WTC11 (cell line): ENCODE data around the gene ANKRD49. TPM values are rescaled to one million over a fixed set of nuclear protein-coding genes. Genes with fewer than 3 reads are reported as not detected.

ENCODE experiments used
- ATAC-seq: fragments of 200-7000 bp; cut with Tn5 transposase; 2 replicates; pipeline ENCODE4 v1.10.0; 2021; ENCODE audit warnings: mild to moderate bottlenecking, moderate library complexity
- CTCF ChIA-PET: fragments of 300-600 bp; sonication (Branson Sonifier 250); formaldehyde crosslinking; loops from one replicate; lab custom pipeline; 2021; ENCODE audit warnings: antibody characterized with exemption; lab: Charles Lee
- POLR2A ChIA-PET: fragments of 350-600 bp; sonication (Branson Sonifier 250); formaldehyde crosslinking; loops from one replicate; lab custom pipeline; 2021; ENCODE audit warnings: antibody characterized with exemption; lab: Charles Lee
- DNase-seq: peaks from one replicate; pipeline ENCODE4 v3.0.0; 2021; ENCODE audit warnings: low spot score
- H3K27ac Mint-ChIP-seq: 2 replicates; pipeline ENCODE4 v1.8.0; 2021; ENCODE audit warnings: mixed read lengths
- H3K27me3 Mint-ChIP-seq: 2 replicates; pipeline ENCODE4 v1.8.0; 2021; ENCODE audit warnings: low read depth, mild to moderate bottlenecking, moderate library complexity, mixed read lengths
- H3K36me3 Mint-ChIP-seq: 2 replicates; pipeline ENCODE4 v1.8.0; 2021; ENCODE audit warnings: mixed read lengths
- H3K4me1 Mint-ChIP-seq: 2 replicates; pipeline ENCODE4 v1.8.0; 2022; ENCODE audit warnings: mixed read lengths
- H3K4me3 Mint-ChIP-seq: 2 replicates; pipeline ENCODE4 v1.8.0; 2021; ENCODE audit warnings: mild to moderate bottlenecking, moderate library complexity, mixed read lengths
- H3K9me3 Mint-ChIP-seq: 2 replicates; pipeline ENCODE4 v1.8.0; 2021; ENCODE audit warnings: mixed read lengths
- AFF4 ChIP-seq: sonication (generic); formaldehyde crosslinking; IDR thresholded peaks from 2 replicates; pipeline ENCODE4 v1.8.1; 2023; ENCODE audit warnings: mild to moderate bottlenecking, missing genetic modification reagents, borderline replicate concordance
- ARID4B ChIP-seq: sonication (generic); formaldehyde crosslinking; IDR thresholded peaks from 2 replicates; pipeline ENCODE4 v1.8.0; 2023; ENCODE audit warnings: missing genetic modification reagents, mild to moderate bottlenecking, borderline replicate concordance
- CTCF ChIP-seq: fragments of 200-600 bp; IDR thresholded peaks from 2 replicates; pipeline ENCODE4 v1.8.0; 2022; ENCODE audit warnings: antibody characterized with exemption
- E2F4 ChIP-seq: sonication (generic); formaldehyde crosslinking; IDR thresholded peaks from 2 replicates; pipeline ENCODE4 v1.8.1; 2022; ENCODE audit warnings: low read depth, mild to moderate bottlenecking, moderate library complexity, missing genetic modification reagents, borderline replicate concordance
- FOXK1 ChIP-seq: sonication (generic); formaldehyde crosslinking; IDR thresholded peaks from 2 replicates; pipeline ENCODE4 v1.8.0; 2022; ENCODE audit warnings: mild to moderate bottlenecking, moderate library complexity, missing genetic modification reagents
- NFATC4 ChIP-seq: fragments of 250-450 bp; sonication (Bioruptor Pico); IDR thresholded peaks from 2 replicates; pipeline ENCODE4 v1.9.0; 2021; ENCODE audit warnings: mild to moderate bottlenecking
- NR2C2 ChIP-seq: sonication (generic); formaldehyde crosslinking; IDR thresholded peaks from 2 replicates; pipeline ENCODE4 v1.8.0; 2022; ENCODE audit warnings: mild to moderate bottlenecking, missing genetic modification reagents
- OVOL2 ChIP-seq: fragments of 250-450 bp; sonication (Bioruptor Pico); IDR thresholded peaks from 2 replicates; pipeline ENCODE4 v1.9.0; 2021; ENCODE audit warnings: mild to moderate bottlenecking, borderline replicate concordance
- PRRX2 ChIP-seq: fragments of 250-450 bp; sonication (Bioruptor Pico); IDR thresholded peaks from 2 replicates; pipeline ENCODE4 v1.8.0; 2021; ENCODE audit warnings: mild to moderate bottlenecking
- RELA ChIP-seq: sonication (generic); formaldehyde crosslinking; IDR thresholded peaks from 2 replicates; pipeline ENCODE4 v1.8.1; 2022; ENCODE audit warnings: missing genetic modification reagents, mild to moderate bottlenecking, borderline replicate concordance
- RORB ChIP-seq: fragments of 250-450 bp; sonication (Bioruptor Pico); IDR thresholded peaks from 2 replicates; pipeline ENCODE4 v1.9.0; 2021; ENCODE audit warnings: mild to moderate bottlenecking
- SP1 ChIP-seq: sonication (generic); formaldehyde crosslinking; conservative IDR thresholded peaks from 2 replicates; pipeline ENCODE4 v1.8.1; 2022; ENCODE audit warnings: missing genetic modification reagents
- TEAD4 ChIP-seq: sonication (generic); formaldehyde crosslinking; IDR thresholded peaks from 2 replicates; pipeline ENCODE4 v1.8.0; 2022; ENCODE audit warnings: mild to moderate bottlenecking, missing genetic modification reagents
- ZNF512 ChIP-seq: sonication (generic); formaldehyde crosslinking; IDR thresholded peaks from 2 replicates; pipeline ENCODE4 v1.8.1; 2022; ENCODE audit warnings: missing genetic modification reagents, borderline replicate concordance
- ZNF671 ChIP-seq: fragments of 250-450 bp; sonication (Bioruptor Pico); IDR thresholded peaks from 2 replicates; pipeline ENCODE4 v1.8.0; 2021; ENCODE audit warnings: mild to moderate bottlenecking
- total RNA-seq: library from RNA; stranded (reverse); gene quantifications from 3 replicates; pipeline ENCODE4 v1.2.3, GENCODE V29; 2021

The ANKRD49 gene
- total RNA-seq, 1 experiment from 2014 or later, result 9.5 TPM

GRCh38 chr11:94537031-94537600 is 43.3 kb downstream of the ANKRD49 start:
- no peak for TF ChIP-seq ARID4B (CRISPR knock-in tag)
- no peak for TF ChIP-seq AFF4 (CRISPR knock-in tag)
- TF ChIP-seq NFATC4, result no peak
- no peak for TF ChIP-seq OVOL2
- no peak for TF ChIP-seq RORB (CRISPR knock-in tag)
- no peak for TF ChIP-seq RELA (CRISPR knock-in tag)
- TF ChIP-seq NR2C2 (CRISPR knock-in tag), result no peak
- no peak for TF ChIP-seq SP1 (CRISPR knock-in tag)
- TF ChIP-seq FOXK1 (CRISPR knock-in tag), result no peak
- no peak for TF ChIP-seq E2F4 (CRISPR knock-in tag)
- TF ChIP-seq CTCF, result no peak
- no peak for TF ChIP-seq ZNF512 (CRISPR knock-in tag)
- no peak for TF ChIP-seq TEAD4 (CRISPR knock-in tag)
- no peak for TF ChIP-seq PRRX2 (CRISPR knock-in tag)
- no peak for TF ChIP-seq ZNF671
- TF ChIP-seq, all 79 proteins: peak for 0
- POLR2A ChIA-PET, result no interaction called here
- H3K27ac Mint-ChIP-seq, result no peak overlapping the region
- no peaks in the 10 kb centered on the region for H3K36me3 Mint-ChIP-seq
- H3K9me3 Mint-ChIP-seq, result no peaks in the 10 kb centered on the region
- ATAC-seq, result no peak
- no peak overlapping the region for H3K4me3 Mint-ChIP-seq
- peaks cover 6% of the 10 kb centered on the region; the same call in 1 of the 2 replicates for H3K4me1 Mint-ChIP-seq
- peaks cover 10% of the 10 kb centered on the region for H3K27me3 Mint-ChIP-seq
- CTCF ChIA-PET, result no interaction called here
- no peak for DNase-seq
